Measurements from ENCODE around the gene HBS1L.
A peak's percentile ranks its signal among the peaks of the same experiment; 100 is the strongest.

HBS1L gene

DNA sequence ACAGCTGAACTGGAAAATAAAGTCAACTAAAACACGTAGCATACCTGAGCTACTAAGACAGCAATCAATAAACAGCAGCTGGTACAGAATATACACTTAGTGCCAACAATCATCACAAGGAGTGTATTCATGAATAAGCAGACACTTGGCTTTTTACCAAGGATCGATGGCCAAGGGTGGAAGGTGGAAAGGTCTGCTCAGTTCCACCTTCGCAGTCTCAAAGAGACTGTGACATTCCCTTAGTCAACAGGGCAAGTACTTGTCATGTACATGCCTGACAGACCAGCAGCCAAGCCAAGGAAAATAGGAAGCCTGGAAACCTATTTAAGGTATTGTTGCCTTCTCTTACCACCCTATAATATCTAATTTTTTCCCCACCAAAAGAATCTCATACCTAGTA lies 21.4 kb downstream of the HBS1L start:
- no peak for DNase-seq

DNA sequence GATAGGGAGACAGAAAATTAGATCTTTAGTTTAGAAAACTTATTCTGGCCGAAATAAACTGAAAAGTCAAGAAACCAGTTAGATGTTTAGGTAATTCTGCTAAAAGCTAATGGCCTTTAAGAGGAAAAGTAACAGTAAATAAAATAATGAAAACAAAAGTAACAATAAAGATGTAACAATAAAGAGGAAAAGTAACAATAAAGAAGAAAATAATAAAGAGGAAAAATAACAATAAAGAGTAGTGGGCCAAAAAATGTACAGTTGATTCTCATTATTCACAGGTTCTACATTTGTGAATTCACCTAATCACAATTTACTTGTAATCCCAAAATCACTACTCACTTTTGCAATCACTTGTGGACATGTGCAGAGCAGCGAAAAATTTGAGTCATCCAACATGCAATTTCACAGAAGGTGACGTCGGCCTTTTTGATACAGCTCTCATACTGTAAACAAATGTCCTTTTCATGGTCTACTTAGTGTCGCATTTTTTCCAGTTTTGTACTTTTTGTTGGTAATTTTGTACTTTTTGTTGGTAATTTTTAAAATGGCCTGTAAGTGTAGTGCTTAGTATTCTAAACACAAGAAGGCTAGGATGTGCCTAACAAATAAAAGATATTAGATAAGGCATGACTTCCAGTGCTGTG lies 24.0 kb downstream of the HBS1L start:
- DNase-seq, result no peak

GRCh38 chr6:135030056-135030473 lies 24.6 kb downstream of the HBS1L start:
- DNase-seq, result no peak

DNA sequence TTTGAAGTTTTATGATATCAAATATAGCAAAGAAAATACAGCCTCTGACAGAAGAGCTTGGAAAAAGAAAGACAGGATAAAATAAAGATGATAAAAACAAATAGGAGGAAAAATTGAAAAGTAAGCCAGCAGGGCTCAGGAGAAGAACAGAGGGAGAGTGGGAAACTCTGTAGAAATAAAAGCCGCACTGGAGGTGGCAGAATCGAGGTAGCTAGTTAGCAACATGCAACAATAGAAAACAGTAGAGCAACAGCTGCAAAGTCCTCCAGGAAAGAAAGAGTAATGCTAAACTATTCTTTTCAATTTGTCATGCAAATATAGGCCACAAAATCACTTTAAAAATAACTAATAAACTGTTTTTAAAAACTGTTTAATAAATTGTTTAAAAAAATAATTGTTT lies 28.8 kb downstream of the HBS1L start:
- no peak for DNase-seq

DNA sequence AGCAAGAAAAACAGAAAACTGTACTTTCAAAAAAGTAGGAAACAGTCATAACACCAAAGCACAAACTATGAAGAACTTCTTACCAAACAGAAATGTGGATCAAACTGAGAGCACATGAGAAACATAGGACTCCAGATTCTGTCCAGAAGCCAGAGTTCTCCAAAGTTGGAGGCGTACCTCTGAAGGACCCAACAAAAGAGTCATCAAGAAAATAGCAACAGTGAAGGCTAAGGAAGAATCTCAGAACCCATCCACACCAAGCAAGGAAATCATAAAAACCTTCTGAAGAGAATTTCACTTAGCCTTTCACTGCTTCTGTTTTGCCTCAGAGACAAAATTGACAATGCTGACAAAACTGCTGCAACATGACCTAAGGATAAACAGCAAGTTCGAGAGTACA lies 29.4 kb downstream of the HBS1L start:
- no peak for DNase-seq

- DNase-seq, result no peak
Observed at GRCh38 chr6:135022050-135022697, 32.4 kb downstream of the HBS1L start.

- no peak for DNase-seq
Observed at GRCh38 chr6:135021310-135022049, 33.1 kb downstream of the HBS1L start.

DNA sequence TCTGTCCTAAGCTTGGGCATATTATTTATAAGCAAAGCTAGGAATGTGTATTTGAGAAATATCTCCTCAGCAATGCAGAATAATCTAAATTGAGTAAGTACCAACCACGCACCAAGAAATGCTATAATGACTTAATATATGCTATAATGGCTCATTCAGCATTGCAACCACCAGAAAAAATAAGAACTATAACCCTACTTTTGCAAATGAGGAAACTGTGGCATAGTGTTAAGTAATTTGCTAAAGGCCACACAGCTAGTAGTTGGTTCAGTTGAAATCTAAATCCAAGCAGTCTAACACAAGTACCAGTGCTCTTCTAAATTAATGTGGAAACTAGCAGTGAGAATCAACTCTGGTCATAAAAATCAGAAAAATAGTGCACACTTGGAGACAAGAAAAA lies 35.7 kb downstream of the HBS1L start:
- no peak for DNase-seq

DNA sequence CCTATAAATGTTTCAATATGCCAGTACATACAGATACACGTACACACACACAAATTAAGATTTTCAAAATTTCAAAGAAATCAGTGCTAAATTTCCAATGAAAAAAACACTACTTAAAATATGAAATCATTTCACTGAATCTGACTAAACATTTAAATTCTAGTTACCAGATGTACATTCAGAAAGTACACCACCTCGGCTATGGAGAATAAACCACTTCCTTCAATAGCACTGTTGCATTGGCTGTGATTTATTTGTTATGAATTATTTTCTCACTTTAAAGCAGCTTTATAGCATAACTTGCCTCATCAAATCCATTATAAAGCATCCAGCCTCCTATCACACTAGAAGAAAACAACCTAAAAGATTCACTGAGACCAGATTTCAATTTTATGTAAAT lies 36.6 kb downstream of the HBS1L start:
- DNase-seq, result no peak

- DNase-seq, result no peak
Observed at GRCh38 chr6:135014353-135014832, 40.2 kb downstream of the HBS1L start.

DNA sequence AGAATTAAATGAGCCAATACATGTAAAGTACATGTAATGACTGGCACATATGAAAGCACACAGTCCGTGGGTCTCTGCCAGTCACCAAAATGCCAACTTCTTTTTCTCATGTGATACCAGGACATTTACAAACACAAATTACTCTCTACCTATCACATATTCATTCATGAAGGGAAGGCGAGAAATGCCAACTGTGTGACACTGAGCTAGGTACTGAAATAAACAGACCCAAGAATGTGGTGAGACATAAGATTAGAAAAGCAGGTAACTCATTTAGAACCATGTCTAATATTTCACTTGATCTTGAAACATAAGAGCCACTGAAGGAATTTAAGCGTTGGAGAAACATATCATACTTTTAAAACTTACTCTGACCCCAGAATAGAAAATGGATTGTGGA lies 41.4 kb downstream of the HBS1L start:
- DNase-seq, result no peak

DNA sequence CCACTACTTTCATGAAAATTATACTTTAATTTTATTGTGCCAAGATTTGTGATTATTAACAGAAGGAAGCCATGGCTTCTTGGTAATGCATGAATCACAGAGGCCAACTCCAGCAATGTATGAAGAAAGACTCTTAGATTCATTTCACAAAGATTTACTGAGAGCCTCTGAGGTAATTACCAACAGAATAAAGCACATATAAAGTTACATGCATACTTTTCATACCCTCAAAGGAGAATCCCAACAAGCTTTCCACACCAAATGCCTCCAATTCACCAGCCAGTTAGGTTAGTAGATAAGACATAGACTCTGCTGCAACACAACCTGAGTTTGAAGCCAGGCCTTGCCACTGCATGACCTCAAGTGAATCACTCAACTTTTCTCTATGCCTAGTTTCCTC lies 41.9 kb downstream of the HBS1L start:
- DNase-seq, result no peak

DNA sequence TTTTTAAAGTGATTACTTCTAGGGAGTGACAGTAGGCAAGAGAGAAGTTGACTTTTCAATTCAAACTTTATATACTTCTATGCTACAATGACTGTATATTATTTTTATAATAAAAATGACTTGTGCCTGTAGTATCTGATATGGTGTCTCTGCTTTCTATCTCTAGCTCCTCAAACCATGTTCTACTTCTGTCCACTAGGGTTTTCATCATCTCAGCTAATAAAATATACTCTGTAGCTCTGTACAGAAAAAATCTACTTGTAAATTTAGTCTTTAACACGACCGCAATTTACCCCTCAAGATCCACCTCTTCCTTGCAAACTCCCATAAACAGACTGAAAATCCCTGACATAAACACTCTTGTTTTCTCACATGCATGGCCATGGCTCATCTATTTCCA lies 42.3 kb downstream of the HBS1L start:
- DNase-seq, result no peak

- DNase-seq, result no peak
Observed at GRCh38 chr6:135008941-135009290, 45.7 kb downstream of the HBS1L start.

GRCh38 chr6:135008072-135008940 lies 46.3 kb downstream of the HBS1L start:
- DNase-seq, result no peak

- DNase-seq, result no peak
Observed at GRCh38 chr6:135006386-135006914, 48.2 kb downstream of the HBS1L start.

DNA sequence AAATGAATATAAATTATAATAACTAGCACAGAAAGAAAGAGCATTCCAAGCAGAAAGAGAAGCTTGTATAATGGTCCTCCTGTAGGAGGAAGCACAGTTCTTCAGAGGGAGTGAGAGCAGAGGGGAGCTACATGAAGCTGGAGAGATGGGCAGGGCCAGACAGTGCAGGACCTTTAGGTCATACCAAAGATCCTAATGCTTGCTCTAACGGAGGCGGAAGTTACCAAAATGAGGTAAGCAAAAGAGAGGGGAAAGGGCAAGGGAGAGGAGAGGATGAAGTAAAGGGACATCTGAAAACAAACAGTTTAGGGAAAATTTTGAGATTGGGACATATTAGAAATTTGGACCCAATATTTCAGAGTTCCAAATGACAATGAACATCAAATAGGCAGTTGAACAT lies 50.2 kb downstream of the HBS1L start:
- no peak for DNase-seq

- no peak for DNase-seq
Observed at GRCh38 chr6:135002974-135003703, 51.5 kb downstream of the HBS1L start.

DNA sequence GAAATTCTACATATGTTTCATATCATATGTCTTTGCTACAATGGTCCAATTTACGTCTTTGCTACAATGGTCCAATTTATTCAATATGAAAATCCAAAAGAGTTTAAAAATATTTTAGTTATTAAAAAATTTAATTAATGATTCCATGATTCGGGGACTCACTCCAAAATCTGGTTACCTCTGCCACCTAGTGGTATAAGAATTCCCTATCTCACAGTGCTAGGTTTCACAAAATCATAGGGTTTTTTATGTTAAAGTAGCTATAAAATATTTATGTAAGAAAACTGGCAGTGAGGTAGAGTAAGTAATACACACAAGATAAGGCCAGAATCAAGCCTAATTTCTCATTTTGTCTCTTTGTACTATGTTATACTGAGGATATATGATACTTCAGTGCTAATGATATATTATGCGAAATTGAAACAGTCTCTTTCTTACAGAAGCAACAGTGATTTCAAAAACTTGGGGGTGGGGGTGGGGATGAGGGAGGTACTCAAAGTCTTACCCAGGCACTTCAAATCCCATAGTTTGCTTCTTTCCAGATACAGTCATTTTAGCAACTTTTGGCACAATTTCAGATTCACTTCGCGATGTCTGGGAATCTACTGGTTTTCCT lies 52.3 kb downstream of the HBS1L start:
- DNase-seq, result peak in 1 of 2 experiments; percentile 8

- no peak for DNase-seq
Observed at GRCh38 chr6:134999107-134999506, 55.5 kb downstream of the HBS1L start.

DNA sequence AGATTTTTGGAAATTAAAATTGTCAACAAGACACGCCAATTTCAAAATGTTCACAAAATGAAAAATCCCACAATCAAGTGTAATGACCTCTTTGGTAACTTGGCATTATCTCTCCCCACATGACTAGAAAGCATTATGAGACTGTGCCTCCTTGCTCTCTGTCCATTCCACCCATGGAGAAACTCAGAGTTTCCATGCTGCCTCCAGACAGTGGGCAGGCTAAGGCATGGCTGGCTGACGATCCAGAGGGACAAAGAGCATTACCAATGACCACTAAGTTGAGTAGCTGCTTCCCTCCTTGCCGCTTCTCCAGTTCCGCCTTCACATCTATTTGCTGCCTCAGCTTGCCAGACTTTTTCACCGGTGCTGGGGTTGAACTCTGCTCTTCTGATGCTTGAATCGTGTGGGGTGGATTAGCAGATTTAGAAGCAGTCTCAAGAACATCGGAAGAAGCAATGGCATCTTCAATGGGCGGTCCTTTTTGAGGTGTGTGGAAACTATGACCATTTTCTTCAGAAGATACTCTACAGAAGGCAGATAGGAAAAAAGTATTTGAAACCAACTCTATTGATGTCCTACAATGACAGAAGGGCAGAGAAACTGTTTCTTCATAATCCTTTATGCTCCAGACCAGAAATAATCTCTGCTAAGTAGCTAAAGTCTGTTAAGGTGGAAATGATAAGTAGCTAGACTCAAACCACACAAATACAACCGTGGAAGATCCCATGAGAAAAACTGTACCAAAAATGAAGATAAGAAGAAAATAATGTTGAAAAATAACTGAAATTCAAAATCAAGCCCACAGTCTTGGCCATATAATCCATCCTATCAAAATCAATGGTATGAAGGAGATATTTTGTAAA lies 57.3 kb downstream of the HBS1L start:
- DNase-seq, result no peak

All from NCI-H2081 (cell line).